Measurements from ENCODE around the gene TMEM183A.

The TMEM183A gene

DNA sequence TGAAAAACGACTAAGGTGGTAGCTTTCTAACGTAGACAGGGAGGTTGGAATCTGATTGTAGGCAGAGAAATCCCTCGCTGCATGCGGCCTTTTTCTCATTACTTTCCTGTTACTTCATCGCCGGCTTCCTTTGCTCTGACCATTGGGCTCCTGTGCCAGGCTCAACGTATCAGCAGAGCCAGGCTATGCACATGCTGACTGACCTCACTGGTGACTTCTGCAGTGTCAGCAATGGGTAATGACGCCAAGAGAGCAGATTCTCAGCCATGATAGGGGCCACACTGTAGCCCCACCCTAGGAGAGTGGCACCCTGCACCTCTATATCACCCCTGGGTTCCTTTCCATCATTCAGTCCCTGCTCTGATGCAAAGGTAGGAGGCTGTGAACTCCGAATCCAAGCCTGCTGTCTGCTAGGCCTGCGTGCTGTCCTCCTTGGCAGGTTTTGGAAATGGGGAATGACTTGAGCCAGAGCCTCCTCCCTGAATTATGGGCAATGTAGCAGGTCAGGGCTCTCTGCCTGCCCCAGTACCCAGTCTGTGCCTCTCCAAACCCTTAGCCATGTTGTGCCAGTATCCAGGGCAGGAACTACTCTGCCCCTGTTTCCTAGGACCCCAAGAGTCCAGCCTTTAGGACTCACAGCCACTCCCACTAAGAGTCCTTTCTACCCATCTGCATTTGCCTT, 30.5 kb downstream of the TMEM183A start:
- no peaks in the 10 kb centered on the region for H3K36me3 ChIP-seq (ENCODE audit: control insufficient read depth in 1 of 2, insufficient read depth in 2 of 2, low read length in 2 of 2)
- peaks cover 0 to 6% of the 10 kb centered on the region in 2 donors for H3K4me1 ChIP-seq (ENCODE audit: control insufficient read depth in 1 of 2, insufficient read depth in 2 of 2, low read length in 2 of 2)
- peaks cover 4 to 7% of the 10 kb centered on the region in 2 donors for H3K27me3 ChIP-seq (ENCODE audit: control insufficient read depth in 1 of 2, insufficient read depth in 2 of 2, low read length in 2 of 2)
- no peak overlapping the region for H3K27ac ChIP-seq (ENCODE audit: low read depth, low read length)
- no peak overlapping the region for H3K4me3 ChIP-seq (ENCODE audit: low read depth in 1 of 2, low read length in 2 of 2)
- H3K9me3 ChIP-seq (ENCODE audit: control insufficient read depth in 1 of 2, low read length in 2 of 2), result no peaks in the 10 kb centered on the region
- H3K9ac ChIP-seq (ENCODE audit: low read depth in 1 of 2, low read length in 2 of 2), result no peak overlapping the region

DNA sequence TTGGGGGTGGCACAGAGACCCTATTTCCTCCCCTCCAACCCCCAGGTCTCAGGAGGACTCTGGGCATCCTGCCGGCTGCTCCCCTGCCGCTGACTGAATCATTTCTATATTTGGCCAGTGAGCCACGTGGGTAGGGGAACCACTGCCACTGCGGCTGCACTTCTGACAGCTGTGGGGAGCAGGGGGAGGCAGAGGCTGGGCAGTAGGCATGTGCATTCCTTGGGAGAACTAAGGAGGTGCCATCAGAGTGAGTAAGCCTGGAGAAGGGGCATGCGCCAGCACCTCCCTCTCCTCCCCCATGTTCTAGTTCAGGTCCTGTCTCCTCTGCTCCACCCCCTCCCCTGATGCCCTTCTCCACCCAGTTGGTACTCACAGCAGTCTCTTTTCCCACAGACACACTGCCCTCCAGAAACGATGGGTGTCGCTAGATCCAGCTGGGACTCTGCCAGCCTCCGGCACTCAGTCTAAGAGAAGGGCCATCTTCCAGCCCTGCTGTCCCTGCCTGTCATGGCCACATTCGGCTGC, 31.1 kb downstream of the TMEM183A start:
- Histone ChIP-seq H3K27ac (ENCODE audit: low read depth, low read length) (no peak overlapping the region), H3K4me3 (ENCODE audit: low read depth in 1 of 2, low read length in 2 of 2) (no peak overlapping the region), H3K9me3 (ENCODE audit: control insufficient read depth in 1 of 2, low read length in 2 of 2) (no peaks in the 10 kb centered on the region), H3K4me1 (ENCODE audit: control insufficient read depth in 1 of 2, insufficient read depth in 2 of 2, low read length in 2 of 2) (peaks cover 0 to 6% of the 10 kb centered on the region in 2 donors), H3K9ac (ENCODE audit: low read depth in 1 of 2, low read length in 2 of 2) (no peak overlapping the region), H3K27me3 (ENCODE audit: control insufficient read depth in 1 of 2, insufficient read depth in 2 of 2, low read length in 2 of 2) (peaks cover 4 to 7% of the 10 kb centered on the region in 2 donors), H3K36me3 (ENCODE audit: control insufficient read depth in 1 of 2, insufficient read depth in 2 of 2, low read length in 2 of 2) (no peaks in the 10 kb centered on the region)

DNA sequence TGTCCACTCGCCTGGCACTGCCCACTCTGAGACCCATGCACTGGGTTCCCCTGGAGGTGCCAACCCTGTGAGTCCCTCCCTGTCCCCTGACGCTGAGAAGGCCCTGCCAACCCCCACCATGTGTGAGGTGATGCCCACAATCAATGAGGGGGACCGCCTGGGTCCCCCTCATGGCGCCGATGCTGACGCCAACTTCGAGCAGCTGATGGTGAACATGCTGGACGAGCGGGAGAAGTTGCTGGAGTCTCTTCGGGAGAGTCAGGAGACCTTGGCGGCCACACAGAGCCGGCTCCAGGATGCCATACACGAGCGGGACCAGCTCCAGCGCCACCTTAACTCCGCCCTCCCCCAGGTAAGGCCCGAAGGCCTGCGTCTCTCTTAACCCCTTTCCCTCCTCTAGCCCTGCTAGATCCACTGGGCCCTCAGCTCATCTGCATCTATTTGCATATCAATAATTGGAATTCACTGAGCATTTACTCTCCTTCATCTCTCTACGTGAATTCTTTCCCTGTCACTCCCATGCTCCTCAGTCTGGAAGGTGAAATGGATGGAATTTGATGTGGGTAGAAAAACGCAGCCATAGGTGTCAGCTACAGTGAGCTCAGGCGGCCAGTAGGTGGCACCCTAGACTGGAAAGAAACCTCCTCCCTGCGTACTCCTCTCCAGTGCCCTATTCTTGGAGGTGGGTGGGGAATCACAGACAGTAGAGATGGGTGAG, 31.9 kb downstream of the TMEM183A start:
- H3K4me1 ChIP-seq (ENCODE audit: control insufficient read depth in 1 of 2, insufficient read depth in 2 of 2, low read length in 2 of 2), result peaks cover 0 to 6% of the 10 kb centered on the region in 2 donors
- H3K27ac ChIP-seq (ENCODE audit: low read depth, low read length), result no peak overlapping the region
- no peaks in the 10 kb centered on the region for H3K36me3 ChIP-seq (ENCODE audit: control insufficient read depth in 1 of 2, insufficient read depth in 2 of 2, low read length in 2 of 2)
- H3K9me3 ChIP-seq (ENCODE audit: control insufficient read depth in 1 of 2, low read length in 2 of 2), result no peaks in the 10 kb centered on the region
- no peak overlapping the region for H3K4me3 ChIP-seq (ENCODE audit: low read depth in 1 of 2, low read length in 2 of 2)
- no peak overlapping the region for H3K9ac ChIP-seq (ENCODE audit: low read depth in 1 of 2, low read length in 2 of 2)
- peaks cover 4 to 7% of the 10 kb centered on the region in 2 donors for H3K27me3 ChIP-seq (ENCODE audit: control insufficient read depth in 1 of 2, insufficient read depth in 2 of 2, low read length in 2 of 2)

DNA sequence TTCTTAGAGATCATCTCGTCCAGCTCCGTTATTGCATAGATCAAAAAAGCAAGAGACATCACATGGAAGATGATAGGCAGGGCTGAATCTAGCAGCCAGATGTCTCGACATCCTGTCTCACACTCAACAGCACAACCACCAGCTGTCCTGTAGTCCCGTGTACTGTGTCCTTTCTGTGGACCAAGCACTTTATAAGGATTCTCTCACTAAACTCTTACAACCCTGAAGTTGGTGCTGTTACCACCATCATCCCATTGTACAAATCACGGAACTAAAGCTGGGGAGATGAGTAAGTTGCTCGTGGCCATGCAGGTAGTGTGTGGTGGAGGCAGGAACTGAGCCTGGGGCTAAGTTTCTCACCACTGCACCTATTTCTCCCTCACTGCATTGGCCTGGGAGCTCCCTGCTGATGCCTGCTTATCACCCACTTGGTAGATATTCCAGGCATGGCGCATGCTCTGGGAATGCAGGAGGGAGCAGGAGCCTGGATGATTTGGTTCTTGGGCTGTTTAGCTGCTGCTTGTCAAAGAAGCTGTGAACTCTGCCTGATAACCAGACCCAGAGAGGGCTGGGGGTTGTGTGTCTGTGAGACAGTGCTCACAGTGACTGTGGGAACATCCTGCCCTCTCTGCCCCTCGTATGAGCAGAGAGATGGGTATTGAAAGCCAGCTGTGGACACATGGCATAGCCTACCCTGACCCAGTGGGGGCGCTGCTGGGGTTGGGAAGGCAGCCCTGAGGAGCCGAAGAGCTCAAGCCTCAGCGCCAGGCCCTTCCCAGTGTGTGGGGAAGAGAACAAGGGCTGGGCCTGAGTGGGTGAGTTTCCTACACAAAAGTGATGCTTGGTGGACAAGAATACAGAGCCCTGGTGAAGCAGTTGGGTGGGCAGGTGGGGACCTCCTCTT, 32.7 kb downstream of the TMEM183A start:
- H3K9ac ChIP-seq (ENCODE audit: low read depth in 1 of 2, low read length in 2 of 2), result no peak overlapping the region
- peaks cover 0 to 6% of the 10 kb centered on the region in 2 donors for H3K4me1 ChIP-seq (ENCODE audit: control insufficient read depth in 1 of 2, insufficient read depth in 2 of 2, low read length in 2 of 2)
- H3K27me3 ChIP-seq (ENCODE audit: control insufficient read depth in 1 of 2, insufficient read depth in 2 of 2, low read length in 2 of 2), result peaks cover 7 to 8% of the 10 kb centered on the region in 2 donors
- H3K36me3 ChIP-seq (ENCODE audit: control insufficient read depth in 1 of 2, insufficient read depth in 2 of 2, low read length in 2 of 2), result no peaks in the 10 kb centered on the region
- H3K27ac ChIP-seq (ENCODE audit: low read depth, low read length), result no peak overlapping the region
- no peak overlapping the region for H3K4me3 ChIP-seq (ENCODE audit: low read depth in 1 of 2, low read length in 2 of 2)
- no peaks in the 10 kb centered on the region for H3K9me3 ChIP-seq (ENCODE audit: control insufficient read depth in 1 of 2, low read length in 2 of 2)

DNA sequence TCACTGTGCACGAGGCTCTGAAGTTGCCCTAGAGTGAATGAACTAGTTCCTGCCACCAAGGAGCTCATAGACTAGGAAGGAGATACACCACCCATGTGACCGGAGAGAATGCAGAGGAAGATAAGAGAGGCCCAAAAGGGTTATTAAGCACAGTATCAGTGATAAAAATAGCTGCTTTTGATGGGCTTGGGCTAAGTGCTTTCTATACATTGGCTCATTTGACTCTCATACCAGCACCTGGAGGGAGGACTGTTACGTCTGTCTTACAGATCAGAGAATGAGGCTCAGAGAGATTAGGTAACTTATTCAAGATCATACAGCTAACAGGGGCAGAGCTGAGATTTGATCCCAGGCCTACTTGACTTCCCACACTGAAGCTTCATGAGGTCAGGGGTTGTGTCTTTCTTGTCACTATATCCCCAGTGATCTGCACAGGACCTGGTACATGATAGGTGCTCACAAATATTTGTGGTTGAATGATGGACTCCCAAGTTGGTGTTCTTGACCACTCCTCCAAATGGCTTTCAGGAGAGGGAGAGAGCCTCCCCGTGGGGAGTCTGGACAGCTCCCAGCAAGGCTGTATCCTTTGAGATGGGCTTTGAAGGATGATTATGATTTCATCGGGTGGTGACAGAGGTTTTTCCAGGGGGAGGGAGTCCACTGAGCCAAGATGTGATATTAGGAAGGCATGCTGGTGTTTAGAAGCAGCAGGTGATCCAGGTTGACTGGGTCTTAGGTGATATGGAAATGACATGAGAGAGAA, 33.5 kb downstream of the TMEM183A start:
- no peak overlapping the region for H3K27ac ChIP-seq (ENCODE audit: low read depth, low read length)
- H3K4me3 ChIP-seq (ENCODE audit: low read depth in 1 of 2, low read length in 2 of 2), result no peak overlapping the region
- H3K27me3 ChIP-seq (ENCODE audit: control insufficient read depth in 1 of 2, insufficient read depth in 2 of 2, low read length in 2 of 2), result peaks cover 7 to 12% of the 10 kb centered on the region in 2 donors
- H3K9me3 ChIP-seq (ENCODE audit: control insufficient read depth in 1 of 2, low read length in 2 of 2), result no peaks in the 10 kb centered on the region
- no peaks in the 10 kb centered on the region for H3K36me3 ChIP-seq (ENCODE audit: control insufficient read depth in 1 of 2, insufficient read depth in 2 of 2, low read length in 2 of 2)
- peaks cover 0 to 6% of the 10 kb centered on the region in 2 donors for H3K4me1 ChIP-seq (ENCODE audit: control insufficient read depth in 1 of 2, insufficient read depth in 2 of 2, low read length in 2 of 2)
- H3K9ac ChIP-seq (ENCODE audit: low read depth in 1 of 2, low read length in 2 of 2), result no peak overlapping the region

DNA sequence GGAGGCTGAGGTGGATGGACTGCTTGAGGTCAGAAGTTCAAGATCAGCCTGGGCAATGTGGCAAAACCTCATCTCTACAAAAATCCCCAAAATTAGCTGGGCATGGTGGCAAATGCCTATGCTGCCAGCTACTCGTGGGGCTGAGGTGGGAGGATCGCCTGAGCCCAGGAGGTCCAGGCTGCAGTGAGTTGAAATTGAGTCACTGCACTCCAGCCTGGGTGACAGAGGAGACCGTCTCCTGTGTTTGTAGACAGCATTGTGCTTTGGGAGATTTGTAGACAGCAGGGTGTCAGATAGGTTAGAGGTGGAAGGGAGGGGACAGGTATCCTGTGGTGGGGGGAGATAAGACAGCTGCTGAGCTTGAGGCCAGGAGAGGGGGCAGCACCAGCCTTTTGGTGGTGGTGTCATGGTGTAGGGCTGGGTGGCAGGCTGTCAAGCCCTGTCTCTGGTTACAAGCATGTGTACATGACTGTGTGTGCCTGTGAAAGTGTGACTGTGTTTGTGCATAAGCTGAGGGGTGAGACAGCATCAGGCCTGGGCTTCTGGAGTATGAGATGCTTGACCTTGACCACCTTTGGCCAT, 34.3 kb downstream of the TMEM183A start:
- H3K9ac ChIP-seq (ENCODE audit: low read depth in 1 of 2, low read length in 2 of 2), result no peak overlapping the region
- H3K27ac ChIP-seq (ENCODE audit: low read depth, low read length), result no peak overlapping the region
- H3K27me3 ChIP-seq (ENCODE audit: control insufficient read depth in 1 of 2, insufficient read depth in 2 of 2, low read length in 2 of 2), result peaks cover 7 to 13% of the 10 kb centered on the region in 2 donors
- peaks cover 0 to 6% of the 10 kb centered on the region in 2 donors for H3K4me1 ChIP-seq (ENCODE audit: control insufficient read depth in 1 of 2, insufficient read depth in 2 of 2, low read length in 2 of 2)
- no peaks in the 10 kb centered on the region for H3K9me3 ChIP-seq (ENCODE audit: control insufficient read depth in 1 of 2, low read length in 2 of 2)
- no peak overlapping the region for H3K4me3 ChIP-seq (ENCODE audit: low read depth in 1 of 2, low read length in 2 of 2)
- no peaks in the 10 kb centered on the region for H3K36me3 ChIP-seq (ENCODE audit: control insufficient read depth in 1 of 2, insufficient read depth in 2 of 2, low read length in 2 of 2)

DNA sequence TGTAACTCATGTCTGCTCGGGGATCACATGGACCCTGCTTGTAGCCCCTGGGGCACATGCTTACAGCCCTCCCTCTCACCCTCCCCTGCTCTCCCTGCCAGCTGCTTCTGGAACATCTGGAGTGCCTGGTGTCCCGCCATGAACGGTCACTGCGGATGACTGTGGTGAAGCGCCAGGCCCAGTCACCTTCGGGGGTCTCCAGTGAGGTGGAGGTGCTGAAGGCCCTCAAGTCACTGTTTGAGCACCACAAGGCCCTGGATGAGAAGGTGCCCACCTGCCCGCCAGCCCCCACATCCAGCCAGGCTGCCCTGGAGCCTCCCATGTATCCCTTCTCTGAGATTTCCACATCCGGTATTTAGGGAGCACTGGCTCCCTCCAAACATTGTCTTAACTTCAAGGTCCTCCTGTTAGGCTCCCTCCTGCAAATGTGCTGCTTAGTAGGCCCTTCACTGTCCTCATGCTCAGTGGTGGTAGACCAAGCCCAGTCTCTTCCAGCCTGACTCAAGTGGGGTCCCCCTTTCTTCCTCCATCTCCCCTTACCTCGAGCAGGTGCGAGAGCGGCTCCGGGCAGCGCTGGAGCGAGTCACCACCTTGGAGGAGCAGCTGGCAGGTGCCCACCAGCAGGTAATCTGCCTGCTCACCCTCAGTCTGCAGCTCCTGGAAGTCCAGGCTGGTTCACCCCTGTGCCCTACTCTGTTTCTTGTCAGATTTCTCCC, 36.8 kb downstream of the TMEM183A start:
- no peak overlapping the region for H3K9ac ChIP-seq (ENCODE audit: low read depth in 1 of 2, low read length in 2 of 2)
- no peaks in the 10 kb centered on the region for H3K9me3 ChIP-seq (ENCODE audit: control insufficient read depth in 1 of 2, low read length in 2 of 2)
- no peaks in the 10 kb centered on the region for H3K36me3 ChIP-seq (ENCODE audit: control insufficient read depth in 1 of 2, insufficient read depth in 2 of 2, low read length in 2 of 2)
- H3K4me1 ChIP-seq (ENCODE audit: control insufficient read depth in 1 of 2, insufficient read depth in 2 of 2, low read length in 2 of 2), result peaks cover 0 to 10% of the 10 kb centered on the region in 2 donors
- H3K27me3 ChIP-seq (ENCODE audit: control insufficient read depth in 1 of 2, insufficient read depth in 2 of 2, low read length in 2 of 2), result peaks cover 6 to 13% of the 10 kb centered on the region in 2 donors
- H3K27ac ChIP-seq (ENCODE audit: low read depth, low read length), result no peak overlapping the region
- no peak overlapping the region for H3K4me3 ChIP-seq (ENCODE audit: low read depth in 1 of 2, low read length in 2 of 2)

DNA sequence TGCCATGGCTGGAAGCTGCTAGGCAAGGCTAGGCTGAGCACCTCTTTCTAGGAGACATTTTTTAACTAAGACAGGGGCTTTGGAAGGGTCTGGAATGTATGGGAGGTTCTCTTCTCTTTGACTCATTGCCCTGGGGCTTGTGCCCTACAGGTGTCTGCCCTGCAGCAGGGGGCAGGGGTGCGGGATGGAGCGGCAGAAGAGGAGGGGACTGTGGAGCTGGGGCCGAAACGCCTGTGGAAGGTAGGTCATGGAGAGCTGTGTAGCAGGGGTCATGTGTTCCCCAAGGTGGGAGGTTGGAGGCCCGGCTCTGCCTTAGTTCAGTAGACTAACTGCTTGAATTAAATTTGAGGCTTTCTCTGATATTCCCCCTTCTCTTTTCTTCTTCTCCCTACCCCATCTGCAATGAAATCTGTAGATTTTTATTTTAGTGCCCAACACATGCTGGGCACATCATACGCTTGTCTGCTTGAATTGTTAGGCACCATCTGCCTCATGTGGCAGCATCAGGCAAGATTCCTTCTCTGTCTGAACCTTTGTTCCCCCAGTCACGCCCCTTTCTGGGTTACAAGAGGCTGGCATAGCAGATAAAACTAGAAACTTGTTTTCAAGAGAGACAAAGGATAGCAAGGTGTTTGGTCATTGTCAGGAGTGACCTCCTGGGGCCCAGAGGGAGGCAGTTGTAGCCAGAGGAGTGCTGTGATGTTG, 37.5 kb downstream of the TMEM183A start:
- H3K4me3 ChIP-seq (ENCODE audit: low read depth in 1 of 2, low read length in 2 of 2), result no peak overlapping the region
- no peak overlapping the region for H3K27ac ChIP-seq (ENCODE audit: low read depth, low read length)
- H3K27me3 ChIP-seq (ENCODE audit: control insufficient read depth in 1 of 2, insufficient read depth in 2 of 2, low read length in 2 of 2), result peaks cover 6 to 15% of the 10 kb centered on the region in 2 donors
- H3K4me1 ChIP-seq (ENCODE audit: control insufficient read depth in 1 of 2, insufficient read depth in 2 of 2, low read length in 2 of 2), result peaks cover 0 to 7% of the 10 kb centered on the region in 2 donors
- no peak overlapping the region for H3K9ac ChIP-seq (ENCODE audit: low read depth in 1 of 2, low read length in 2 of 2)
- H3K36me3 ChIP-seq (ENCODE audit: control insufficient read depth in 1 of 2, insufficient read depth in 2 of 2, low read length in 2 of 2), result no peaks in the 10 kb centered on the region
- H3K9me3 ChIP-seq (ENCODE audit: control insufficient read depth in 1 of 2, low read length in 2 of 2), result no peaks in the 10 kb centered on the region
